CD14-positive monocyte (primary cell): Measurements from ENCODE around the gene EEFSEC. TPM values are rescaled to one million over a fixed set of nuclear protein-coding genes. Genes with fewer than 3 reads are reported as not detected.

Experiments
- DNase-seq, 3 donors: peaks; one replicate each; pipeline ENCODE4 v3.0.0-alpha.2; 2011 to 2022
- H2AFZ ChIP-seq: 2 replicates; pipeline ENCODE4 v1.6.0; 2012; ENCODE audit warnings: mild to moderate bottlenecking, low read depth, low read length, inconsistent platforms; ENCODE audit not compliant: insufficient read depth, poor library complexity, severe bottlenecking
- H3K27ac ChIP-seq, 2 donors: 1 replicate in 1 of 2; 2 replicates in 1 of 2; pipeline ENCODE4 v1.5.1; 2012 to 2013; ENCODE audit warnings: low read length in 2 of 2, control low read depth in 1 of 2, inconsistent platforms in 1 of 2, low read depth in 1 of 2, mild to moderate bottlenecking in 1 of 2
- H3K27me3 ChIP-seq, 2 donors: one replicate each; pipeline versions ENCODE4 v1.6.0 to v1.6.1; 2011 to 2013; ENCODE audit warnings: low read length in 2 of 2; ENCODE audit not compliant: control insufficient read depth in 2 of 2, insufficient read depth in 2 of 2
- H3K36me3 ChIP-seq, 2 donors: replicated peaks in 1 of 2; 1 replicate in 1 of 2; 2 replicates in 1 of 2; pipeline versions ENCODE4 v1.5.1 to v1.6.1; 2012 to 2013; ENCODE audit warnings: low read length in 2 of 2, control low read depth in 1 of 2, inconsistent platforms in 1 of 2, mild to moderate bottlenecking in 1 of 2; ENCODE audit not compliant: insufficient read depth in 2 of 2, control insufficient read depth in 1 of 2
- H3K4me1 ChIP-seq, 2 donors: 1 replicate in 1 of 2; 2 replicates in 1 of 2; pipeline versions ENCODE4 v1.5.1 to v1.6.1; 2012 to 2013; ENCODE audit warnings: low read length in 2 of 2, control low read depth in 1 of 2, inconsistent platforms in 1 of 2, mild to moderate bottlenecking in 1 of 2, moderate library complexity in 1 of 2; ENCODE audit not compliant: insufficient read depth in 2 of 2, control insufficient read depth in 1 of 2
- H3K4me2 ChIP-seq: replicated peaks from 2 replicates; pipeline ENCODE3; 2012; ENCODE audit warnings: low read length, moderate library complexity, mild to moderate bottlenecking; ENCODE audit not compliant: poor library complexity, severe bottlenecking; ENCODE audit errors: extremely low read depth
- H3K4me3 ChIP-seq, 3 experiments: fragments of 200-600 bp in 1 of 3; sonication (generic) in 1 of 3; replicated peaks in 1 of 3; 1 replicate in 2 of 3; 2 replicates in 1 of 3; pipeline ENCODE4 v1.5.1; 2011 to 2013; ENCODE audit warnings: low read length in 3 of 3, mild to moderate bottlenecking in 3 of 3, control low read depth in 2 of 3, low read depth in 2 of 3, inconsistent platforms in 1 of 3, moderate library complexity in 1 of 3
- H3K79me2 ChIP-seq: 2 replicates; pipeline ENCODE4 v1.6.0; 2012; ENCODE audit warnings: mild to moderate bottlenecking, control low read depth, inconsistent platforms, low read length, moderate library complexity; ENCODE audit not compliant: insufficient read depth
- H3K9ac ChIP-seq: 2 replicates; pipeline ENCODE4 v1.6.0; 2017; ENCODE audit warnings: low read length, mild to moderate bottlenecking; ENCODE audit not compliant: insufficient read depth, poor library complexity, severe bottlenecking
- H3K9me3 ChIP-seq, 2 donors: replicated peaks in 1 of 2; 1 replicate in 1 of 2; 2 replicates in 1 of 2; pipeline versions ENCODE4 v1.5.1 to v1.6.1; 2012 to 2013; ENCODE audit warnings: low read length in 2 of 2, control low read depth in 1 of 2; ENCODE audit not compliant: control insufficient read depth in 1 of 2, insufficient read depth in 1 of 2
- H4K20me1 ChIP-seq: 2 replicates; pipeline ENCODE4 v1.6.0; 2012; ENCODE audit warnings: mild to moderate bottlenecking, low read length, control low read depth, moderate library complexity; ENCODE audit not compliant: insufficient read depth
- H3K27ac Mint-ChIP-seq, 7 donors: one replicate each; pipeline ENCODE4 v1.8.0; 2020; ENCODE audit warnings: mild to moderate bottlenecking in 7 of 7, mixed read lengths in 7 of 7, moderate library complexity in 6 of 7, inconsistent platforms in 2 of 7
- H3K27me3 Mint-ChIP-seq, 3 donors: one replicate each; pipeline ENCODE4 v1.8.0; 2021 to 2022; ENCODE audit warnings: low read depth in 3 of 3, mild to moderate bottlenecking in 3 of 3, mixed read lengths in 3 of 3, moderate library complexity in 3 of 3, inconsistent platforms in 1 of 3
- H3K36me3 Mint-ChIP-seq, 2 donors: one replicate each; pipeline ENCODE4 v1.8.0; 2020; ENCODE audit warnings: mixed read lengths in 2 of 2, inconsistent platforms in 1 of 2, mild to moderate bottlenecking in 1 of 2
- H3K4me1 Mint-ChIP-seq: one replicate; pipeline ENCODE4 v1.8.0; 2020; ENCODE audit warnings: mild to moderate bottlenecking, mixed read lengths
- H3K4me3 Mint-ChIP-seq, 2 donors: one replicate each; pipeline ENCODE4 v1.8.0; 2020; ENCODE audit warnings: mild to moderate bottlenecking in 2 of 2, mixed read lengths in 2 of 2, moderate library complexity in 1 of 2
- H3K9me3 Mint-ChIP-seq, 7 donors: one replicate each; pipeline ENCODE4 v1.8.0; 2020 to 2022; ENCODE audit warnings: mixed read lengths in 7 of 7, mild to moderate bottlenecking in 6 of 7, moderate library complexity in 6 of 7, inconsistent platforms in 2 of 7
- WGBS: methylation state at CpG from one replicate; pipeline ENCODE4 v1.1.5; 2013; ENCODE audit warnings: missing lambda C conversion rate; ENCODE audit not compliant: insufficient coverage; 5-methylcytosine and 5-hydroxymethylcytosine counted together
- intact Hi-C, 2 donors: fragments of 100-400 bp; cut with micrococcal nuclease; formaldehyde crosslinking; loops; one replicate each; pipeline versions ENCODE4 v1.15.0 to v1.15.1; 2023
- polyA plus RNA-seq, 3 donors: library from polyadenylated mRNA; depleted of rRNA in 1 of 3; unstranded in 2 of 3; stranded (reverse) in 1 of 3; fragments of 300-500 nt in 2 of 3; fragments of >200 nt in 1 of 3; fragmentation: Illumina TruSeq in 2 of 3; gene quantifications; 1 replicate in 2 of 3; 2 replicates in 1 of 3; pipeline ENCODE4 v1.2.3, GENCODE V29; 2012 to 2021
- TF ChIP-seq, protein P1 (sequence below): fragments of 200-600 bp; IDR thresholded peaks from one replicate; pipeline ENCODE4 v1.8.0; 2022; ENCODE audit warnings: antibody characterized with exemption, mild to moderate bottlenecking

The EEFSEC gene
- polyA plus RNA-seq, 3 donors = 13.3 to 14.9 (median 14.9) TPM

- no peaks in the 10 kb centered on the region for H3K9me3 Mint-ChIP-seq
- Histone ChIP-seq H3K9me3 (no peaks in the 10 kb centered on the region), H3K79me2 (no peaks in the 10 kb centered on the region), H3K9ac (no peak overlapping the region), H4K20me1 (peaks cover 13% of the 10 kb centered on the region), H3K36me3 (no peaks in the 10 kb centered on the region), H2AFZ (no peak overlapping the region), H3K27ac (no peak overlapping the region), H3K4me2 (no peak overlapping the region), H3K4me3 (no peak overlapping the region), H3K4me1 (peaks cover 4 to 12% of the 10 kb centered on the region in 2 donors), H3K27me3 (no peaks in the 10 kb centered on the region)
- no peak overlapping the region for H3K4me3 Mint-ChIP-seq
- WGBS = no CpG with 5 or more reads among the region's 11 CpGs
- no peak for DNase-seq
- intact Hi-C loops = no loop called here
- H3K4me1 Mint-ChIP-seq = peaks cover 27% of the 10 kb centered on the region
- TF ChIP-seq, protein P1, sequence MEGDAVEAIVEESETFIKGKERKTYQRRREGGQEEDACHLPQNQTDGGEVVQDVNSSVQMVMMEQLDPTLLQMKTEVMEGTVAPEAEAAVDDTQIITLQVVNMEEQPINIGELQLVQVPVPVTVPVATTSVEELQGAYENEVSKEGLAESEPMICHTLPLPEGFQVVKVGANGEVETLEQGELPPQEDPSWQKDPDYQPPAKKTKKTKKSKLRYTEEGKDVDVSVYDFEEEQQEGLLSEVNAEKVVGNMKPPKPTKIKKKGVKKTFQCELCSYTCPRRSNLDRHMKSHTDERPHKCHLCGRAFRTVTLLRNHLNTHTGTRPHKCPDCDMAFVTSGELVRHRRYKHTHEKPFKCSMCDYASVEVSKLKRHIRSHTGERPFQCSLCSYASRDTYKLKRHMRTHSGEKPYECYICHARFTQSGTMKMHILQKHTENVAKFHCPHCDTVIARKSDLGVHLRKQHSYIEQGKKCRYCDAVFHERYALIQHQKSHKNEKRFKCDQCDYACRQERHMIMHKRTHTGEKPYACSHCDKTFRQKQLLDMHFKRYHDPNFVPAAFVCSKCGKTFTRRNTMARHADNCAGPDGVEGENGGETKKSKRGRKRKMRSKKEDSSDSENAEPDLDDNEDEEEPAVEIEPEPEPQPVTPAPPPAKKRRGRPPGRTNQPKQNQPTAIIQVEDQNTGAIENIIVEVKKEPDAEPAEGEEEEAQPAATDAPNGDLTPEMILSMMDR = no peak
- peaks cover 0 to 3% of the 10 kb centered on the region in 2 donors for H3K36me3 Mint-ChIP-seq
- no peak overlapping the region for H3K27ac Mint-ChIP-seq
- peaks cover 0 to 5% (median 0%) of the 10 kb centered on the region in 3 donors for H3K27me3 Mint-ChIP-seq
Measured at GRCh38 chr3:128235207-128235926, 82.1 kb downstream of the EEFSEC start.

- intact Hi-C loops = no loop called here
- Mint-ChIP-seq H3K4me1 (peaks cover 27% of the 10 kb centered on the region), H3K4me3 (no peak overlapping the region), H3K27ac (peak overlapping the region in 2 of 7 donors; percentile 15 to 68), H3K36me3 (peaks cover 0 to 3% of the 10 kb centered on the region in 2 donors), H3K9me3 (no peaks in the 10 kb centered on the region), H3K27me3 (peaks cover 0 to 5% (median 0%) of the 10 kb centered on the region in 3 donors)
- Histone ChIP-seq H3K27ac (no peak overlapping the region), H3K9ac (no peak overlapping the region), H4K20me1 (peaks cover 13% of the 10 kb centered on the region), H3K79me2 (no peaks in the 10 kb centered on the region), H3K36me3 (no peaks in the 10 kb centered on the region), H3K9me3 (no peaks in the 10 kb centered on the region), H3K27me3 (no peaks in the 10 kb centered on the region), H3K4me2 (no peak overlapping the region), H2AFZ (no peak overlapping the region), H3K4me3 (no peak overlapping the region), H3K4me1 (peaks cover 4 to 12% of the 10 kb centered on the region in 2 donors)
- TF ChIP-seq, protein P1 = no peak
- no peak for DNase-seq
- WGBS = 48% methylated on average over 4 of the region's 8 CpGs
Measured at GRCh38 chr3:128236657-128237056, 83.4 kb downstream of the EEFSEC start.
